ENCODE measurements around the gene SLC49A3.

- TF ChIP-seq, protein P1, sequence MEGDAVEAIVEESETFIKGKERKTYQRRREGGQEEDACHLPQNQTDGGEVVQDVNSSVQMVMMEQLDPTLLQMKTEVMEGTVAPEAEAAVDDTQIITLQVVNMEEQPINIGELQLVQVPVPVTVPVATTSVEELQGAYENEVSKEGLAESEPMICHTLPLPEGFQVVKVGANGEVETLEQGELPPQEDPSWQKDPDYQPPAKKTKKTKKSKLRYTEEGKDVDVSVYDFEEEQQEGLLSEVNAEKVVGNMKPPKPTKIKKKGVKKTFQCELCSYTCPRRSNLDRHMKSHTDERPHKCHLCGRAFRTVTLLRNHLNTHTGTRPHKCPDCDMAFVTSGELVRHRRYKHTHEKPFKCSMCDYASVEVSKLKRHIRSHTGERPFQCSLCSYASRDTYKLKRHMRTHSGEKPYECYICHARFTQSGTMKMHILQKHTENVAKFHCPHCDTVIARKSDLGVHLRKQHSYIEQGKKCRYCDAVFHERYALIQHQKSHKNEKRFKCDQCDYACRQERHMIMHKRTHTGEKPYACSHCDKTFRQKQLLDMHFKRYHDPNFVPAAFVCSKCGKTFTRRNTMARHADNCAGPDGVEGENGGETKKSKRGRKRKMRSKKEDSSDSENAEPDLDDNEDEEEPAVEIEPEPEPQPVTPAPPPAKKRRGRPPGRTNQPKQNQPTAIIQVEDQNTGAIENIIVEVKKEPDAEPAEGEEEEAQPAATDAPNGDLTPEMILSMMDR (IDR thresholded peaks at IDR 0.05; ENCODE audit: insufficient read depth, low read length, poor library complexity, severe bottlenecking): no peak
- no peak for TF ChIP-seq EZH2phosphoT487 (conservative IDR thresholded peaks at IDR 0.05; ENCODE audit: low read length)
Measured at GRCh38 chr4:671769-672168, 17.2 kb downstream of the SLC49A3 start.
